ENCODE results near the gene CDC6. TPM values are rescaled to one million over a fixed set of nuclear protein-coding genes. Genes with fewer than 3 reads are reported as not detected.

Gene CDC6
- polyA plus RNA-seq, 6 donors from 2014 or later: 0.23 to 1.3 (median 0.35) TPM; not detected in 2

DNA sequence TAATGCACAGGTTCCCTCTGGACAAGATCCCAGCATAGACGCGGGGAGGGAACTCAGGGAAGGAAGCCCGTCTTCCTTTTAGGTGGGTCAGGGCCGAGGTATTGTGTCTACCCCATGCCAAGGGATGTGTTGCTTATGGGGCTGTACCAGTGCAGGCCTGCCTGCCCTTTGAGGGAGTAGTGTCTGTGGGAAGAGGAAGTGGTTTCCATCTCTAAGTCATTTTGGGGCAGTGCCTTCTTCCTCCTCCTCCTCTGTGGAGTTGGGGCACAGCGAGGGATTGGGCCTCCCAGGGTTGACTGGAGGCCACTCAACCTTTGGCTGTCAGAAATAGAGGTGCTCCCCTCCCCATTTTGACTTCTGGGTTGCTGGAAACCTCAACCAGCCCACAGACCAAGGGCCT, 50.4 kb downstream of the CDC6 start:
- Mint-ChIP-seq H3K4me3 (peak overlapping the region in 1 of 8 donors; percentile 20), H3K27me3 (no peaks in the 10 kb centered on the region), H3K4me1 (peaks cover 46 to 72% (median 67%) of the 10 kb centered on the region in 3 donors), H3K36me3 (peaks cover 0 to 13% of the 10 kb centered on the region in 2 donors), H3K27ac (peak overlapping the region in 4 of 6 donors; percentile 60 to 79 (median 66)), H3K9me3 (no peaks in the 10 kb centered on the region)
- ATAC-seq (ENCODE audit: low read depth in 2 of 2): no peak
- DNase-seq: no peak

DNA sequence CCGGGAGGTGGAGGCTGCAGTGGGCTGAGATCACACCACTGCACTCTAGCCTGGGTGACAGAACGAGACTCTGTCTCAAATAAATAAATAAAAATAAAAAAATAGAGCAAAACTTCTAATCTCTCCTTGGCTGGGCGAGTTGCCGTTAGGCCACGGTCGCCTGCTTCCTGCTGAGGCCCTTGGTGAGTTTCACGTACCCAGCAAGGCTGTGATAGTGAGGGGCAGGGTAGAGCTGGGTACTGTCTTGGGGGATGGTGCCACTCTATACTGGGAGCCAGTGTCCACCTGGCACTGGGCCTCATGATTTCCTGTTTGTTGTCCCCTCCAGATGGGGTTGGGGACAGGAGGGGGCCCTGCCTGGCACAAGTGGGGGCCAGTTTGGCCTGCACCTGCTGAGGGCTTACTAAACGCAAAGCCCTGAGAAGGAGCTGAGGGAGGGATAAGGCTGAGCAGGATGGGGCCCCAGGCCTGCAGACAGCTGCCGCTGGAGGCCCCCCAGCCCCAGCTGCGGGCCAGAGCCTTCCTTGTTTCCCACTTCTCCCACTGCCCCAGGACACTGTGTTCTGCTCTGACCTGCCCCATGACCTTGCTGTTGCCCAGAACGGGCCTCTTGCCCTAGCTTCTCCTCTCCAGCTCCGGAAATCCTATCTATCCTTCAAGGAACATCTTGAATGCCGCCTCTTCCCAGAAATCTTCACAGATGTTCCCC, 51.4 kb downstream of the CDC6 start:
- Mint-ChIP-seq H3K27me3 (no peaks in the 10 kb centered on the region), H3K9me3 (no peaks in the 10 kb centered on the region), H3K27ac (peak overlapping the region; percentile 67 to 99 (median 94)), H3K36me3 (peaks cover 0 to 13% of the 10 kb centered on the region in 2 donors), H3K4me3 (peak overlapping the region in 6 of 8 donors; percentile 50 to 92 (median 72)), H3K4me1 (peaks cover 53 to 72% (median 67%) of the 10 kb centered on the region in 3 donors)
- no peak for DNase-seq
- ATAC-seq (ENCODE audit: low read depth in 2 of 2): no peak

- Mint-ChIP-seq H3K27me3 (no peaks in the 10 kb centered on the region), H3K36me3 (peaks cover 0 to 13% of the 10 kb centered on the region in 2 donors), H3K4me1 (peaks cover 54 to 71% (median 68%) of the 10 kb centered on the region in 3 donors), H3K27ac (peak overlapping the region; percentile 87 to 99 (median 98)), H3K4me3 (peak overlapping the region in 6 of 8 donors; percentile 62 to 92 (median 91)), H3K9me3 (no peaks in the 10 kb centered on the region)
- no peak for DNase-seq
- ATAC-seq (ENCODE audit: low read depth in 2 of 2): no peak
Measured at GRCh38 chr17:40340327-40340726, 52.6 kb downstream of the CDC6 start.

GRCh38 chr17:40340880-40341807, 53.5 kb downstream of the CDC6 start:
- H3K4me3 Mint-ChIP-seq: peak overlapping the region; percentile 78 to 92 (median 91)
- peak overlapping the region; percentile 87 to 99 (median 98) for H3K27ac Mint-ChIP-seq
- H3K27me3 Mint-ChIP-seq: no peaks in the 10 kb centered on the region
- ATAC-seq (ENCODE audit: low read depth in 2 of 2) (peak; percentile 78 to 80), DNase-seq (peak; percentile 95)
- peaks cover 0 to 13% of the 10 kb centered on the region in 2 donors for H3K36me3 Mint-ChIP-seq
- no peaks in the 10 kb centered on the region for H3K9me3 Mint-ChIP-seq
- H3K4me1 Mint-ChIP-seq: peaks cover 62 to 76% (median 71%) of the 10 kb centered on the region in 3 donors

GRCh38 chr17:40341808-40342503, 54.3 kb downstream of the CDC6 start:
- peak; percentile 10 to 13 for ATAC-seq (ENCODE audit: low read depth in 2 of 2)
- Mint-ChIP-seq H3K9me3 (no peaks in the 10 kb centered on the region), H3K4me3 (peak overlapping the region; percentile 85 to 94 (median 91)), H3K4me1 (peaks cover 70 to 84% (median 79%) of the 10 kb centered on the region in 3 donors), H3K27ac (peak overlapping the region; percentile 80 to 99 (median 98)), H3K27me3 (no peaks in the 10 kb centered on the region), H3K36me3 (peaks cover 0 to 13% of the 10 kb centered on the region in 2 donors)
- DNase-seq: peak; percentile 57

DNA sequence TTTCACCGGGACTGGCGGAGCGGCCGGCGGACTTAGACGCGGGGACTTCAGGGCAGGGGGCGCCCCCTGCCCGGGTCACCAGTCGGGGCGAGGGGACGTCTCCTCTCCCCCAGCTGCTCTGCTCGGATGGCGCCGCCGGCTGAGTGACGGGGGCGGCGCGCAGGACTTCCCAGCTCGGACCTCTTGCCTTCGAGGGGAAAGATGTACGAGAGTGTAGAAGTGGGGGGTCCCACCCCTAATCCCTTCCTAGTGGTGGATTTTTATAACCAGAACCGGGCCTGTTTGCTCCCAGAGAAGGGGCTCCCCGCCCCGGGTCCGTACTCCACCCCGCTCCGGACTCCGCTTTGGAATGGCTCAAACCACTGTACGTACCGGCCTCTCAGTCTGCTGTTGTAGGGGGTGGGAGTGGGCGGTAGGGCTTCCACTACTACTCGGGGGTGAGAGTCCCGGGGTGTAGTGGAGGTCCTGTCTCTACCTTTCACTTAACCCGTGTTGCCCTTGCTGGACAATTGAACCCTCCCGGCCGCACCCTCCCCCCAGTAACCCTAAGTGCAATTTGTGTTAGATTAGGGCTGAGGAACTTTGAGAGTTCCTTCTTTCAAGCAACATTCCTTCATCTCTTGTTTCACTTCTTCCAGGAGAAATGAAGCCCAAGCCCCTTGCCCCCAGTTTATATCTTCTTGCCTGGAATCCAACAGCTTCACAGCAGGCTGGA, 55.0 kb downstream of the CDC6 start:
- no peak for DNase-seq
- Mint-ChIP-seq H3K4me3 (peak overlapping the region; percentile 85 to 94 (median 90)), H3K9me3 (no peaks in the 10 kb centered on the region), H3K4me1 (peaks cover 76 to 87% (median 80%) of the 10 kb centered on the region in 3 donors), H3K36me3 (peaks cover 0 to 13% of the 10 kb centered on the region in 2 donors), H3K27me3 (no peaks in the 10 kb centered on the region), H3K27ac (peak overlapping the region; percentile 98 to 99 (median 98))
- ATAC-seq (ENCODE audit: low read depth in 2 of 2): no peak

DNA sequence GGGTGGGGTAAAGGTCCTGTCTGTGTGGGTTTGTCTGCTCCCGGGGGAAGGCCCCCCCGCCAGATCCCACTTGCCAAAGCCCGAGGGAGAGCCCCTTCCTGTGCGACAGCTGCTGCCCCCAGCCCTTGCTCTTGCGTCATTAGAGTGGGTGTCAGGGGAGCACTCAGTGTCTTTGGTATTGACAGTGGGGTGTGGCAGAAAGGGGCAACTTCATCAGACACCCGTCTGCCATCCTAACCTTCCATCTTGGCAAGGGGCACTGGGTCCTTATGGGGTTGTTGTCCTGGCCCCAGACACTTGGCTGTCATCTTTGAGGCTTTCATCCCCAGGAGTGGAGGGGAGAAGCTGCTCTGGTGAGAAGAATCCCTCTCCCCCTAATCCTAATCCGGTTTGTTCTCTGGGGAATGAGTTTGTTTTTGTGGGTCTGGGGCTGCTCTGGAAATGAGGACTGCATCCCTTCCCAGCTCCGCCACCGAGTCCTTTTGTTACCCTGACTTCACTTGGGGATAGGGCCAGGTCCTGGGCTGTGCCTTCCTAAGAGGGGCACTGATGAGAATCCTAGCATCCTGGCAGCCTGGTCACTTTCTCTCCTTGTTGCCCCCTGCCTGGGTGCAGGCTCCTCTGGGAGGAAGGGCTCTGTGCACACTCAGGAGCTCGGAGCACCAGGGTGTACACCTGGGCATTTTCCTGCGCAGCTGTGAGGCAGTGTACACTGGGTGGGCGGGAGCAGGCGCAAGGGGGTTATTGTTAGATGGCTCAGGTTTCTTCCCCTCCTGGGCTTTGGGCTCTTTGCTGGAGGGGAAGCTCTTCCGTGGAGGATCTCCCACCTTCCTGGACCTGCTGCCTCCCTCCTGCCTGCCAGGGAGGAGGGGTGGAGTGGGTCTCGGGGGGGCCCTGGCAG, 55.8 kb downstream of the CDC6 start:
- ATAC-seq (ENCODE audit: low read depth in 2 of 2) (peak; percentile 29 to 35), DNase-seq (peak; percentile 87)
- peak overlapping the region; percentile 85 to 94 (median 90) for H3K4me3 Mint-ChIP-seq
- H3K36me3 Mint-ChIP-seq: peaks cover 0 to 13% of the 10 kb centered on the region in 2 donors
- peaks cover 78 to 88% (median 79%) of the 10 kb centered on the region in 3 donors for H3K4me1 Mint-ChIP-seq
- no peaks in the 10 kb centered on the region for H3K9me3 Mint-ChIP-seq
- H3K27ac Mint-ChIP-seq: peak overlapping the region; percentile 98 to 99 (median 98)
- no peaks in the 10 kb centered on the region for H3K27me3 Mint-ChIP-seq

DNA sequence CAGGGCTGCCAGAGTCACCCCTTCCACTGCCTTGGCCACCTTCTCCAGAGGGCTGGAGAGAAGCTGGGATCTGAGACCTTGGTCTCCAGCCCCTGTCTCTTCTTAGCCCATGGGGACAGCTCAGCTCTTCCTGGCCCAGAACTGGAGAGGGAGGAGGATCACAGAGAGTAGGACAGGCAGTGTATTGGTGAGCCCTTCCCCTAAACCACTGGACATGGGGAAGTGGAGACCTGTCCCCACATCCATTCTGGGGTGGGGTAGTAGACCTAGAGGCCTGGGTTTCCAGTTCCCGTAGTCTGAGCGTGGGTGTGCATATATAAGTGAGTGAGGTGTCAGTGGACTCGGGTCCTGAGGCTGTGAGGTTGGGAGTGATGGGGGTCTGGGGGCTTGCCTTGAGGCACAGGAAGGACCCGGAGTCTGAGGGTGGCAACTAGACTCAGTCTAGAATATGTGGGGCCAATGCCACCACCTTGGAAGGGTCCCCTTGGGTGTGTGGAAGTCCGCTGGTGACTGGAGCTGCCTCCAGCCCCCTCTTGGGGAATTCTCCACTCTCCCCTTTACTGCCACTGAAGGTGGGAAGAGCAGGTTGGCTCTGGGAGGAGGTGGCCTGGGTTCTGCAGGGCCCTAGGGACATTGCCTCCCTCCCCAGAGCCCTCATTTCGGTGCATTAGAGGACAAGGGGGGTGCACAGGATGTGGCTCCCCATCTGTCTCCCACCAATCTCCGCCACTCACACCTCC, 56.9 kb downstream of the CDC6 start:
- ATAC-seq (ENCODE audit: low read depth in 2 of 2): no peak
- Mint-ChIP-seq H3K4me1 (peaks cover 74 to 91% (median 79%) of the 10 kb centered on the region in 3 donors), H3K27ac (peak overlapping the region; percentile 96 to 99 (median 98)), H3K36me3 (peaks cover 0 to 17% of the 10 kb centered on the region in 2 donors), H3K27me3 (no peaks in the 10 kb centered on the region), H3K4me3 (peak overlapping the region; percentile 82 to 92 (median 86)), H3K9me3 (no peaks in the 10 kb centered on the region)
- DNase-seq: no peak

DNA sequence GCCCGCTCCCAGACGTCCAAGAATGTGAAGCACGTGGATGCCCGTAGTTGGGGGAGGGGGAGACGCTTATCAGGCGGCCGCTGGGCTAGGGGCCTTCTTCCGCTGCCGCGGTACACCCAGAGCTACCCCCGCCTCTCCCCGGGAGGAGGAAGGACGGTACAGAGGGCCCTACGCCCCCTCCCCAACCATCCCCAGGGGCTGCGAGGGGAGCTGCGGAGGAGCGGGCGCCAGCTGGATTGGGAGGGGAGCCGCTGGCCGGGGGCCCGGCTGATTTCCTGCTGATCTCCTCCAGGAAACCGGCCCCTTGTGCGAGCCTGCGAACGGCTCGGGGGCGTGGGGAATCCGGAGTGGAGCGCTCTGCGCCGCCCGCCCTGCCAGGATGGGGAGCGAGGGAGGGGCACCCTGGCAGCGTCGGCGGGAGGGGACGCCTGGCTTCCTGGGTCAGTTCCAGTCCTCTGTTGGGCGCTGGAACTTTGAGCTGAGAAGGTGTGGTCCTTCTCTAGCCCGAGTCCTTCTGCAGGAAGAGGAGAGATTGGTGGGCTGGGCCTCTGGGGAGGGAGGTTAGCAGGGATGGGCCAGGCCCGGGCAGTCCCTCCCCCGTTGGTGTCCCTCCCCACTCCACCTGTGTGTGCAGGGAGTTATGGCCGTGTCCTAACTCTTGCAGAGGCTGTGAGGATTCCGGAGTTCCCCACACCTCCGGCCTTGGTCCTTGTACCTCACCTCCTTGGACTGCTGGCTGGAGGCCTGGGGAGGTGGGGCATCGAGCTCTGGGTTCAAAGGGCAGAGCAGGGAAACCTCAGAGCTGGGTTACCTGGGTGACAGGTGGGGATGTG, 57.7 kb downstream of the CDC6 start:
- Mint-ChIP-seq H3K9me3 (no peaks in the 10 kb centered on the region), H3K4me1 (peaks cover 72 to 91% (median 75%) of the 10 kb centered on the region in 3 donors), H3K36me3 (peaks cover 0 to 10% of the 10 kb centered on the region in 2 donors), H3K27ac (peak overlapping the region; percentile 93 to 99 (median 98)), H3K27me3 (no peaks in the 10 kb centered on the region), H3K4me3 (peak overlapping the region; percentile 82 to 92 (median 86))
- DNase-seq: peak; percentile 49
- ATAC-seq (ENCODE audit: low read depth in 2 of 2): no peak

- Mint-ChIP-seq H3K4me1 (peaks cover 71 to 85% (median 72%) of the 10 kb centered on the region in 3 donors), H3K27ac (peak overlapping the region; percentile 80 to 99 (median 96))
- no peak for ATAC-seq (ENCODE audit: low read depth in 2 of 2)
Measured at GRCh38 chr17:40345994-40346764, 58.5 kb downstream of the CDC6 start.

More at GRCh38 chr17:40345994-40346764, 58.5 kb downstream of the CDC6 start:
- Mint-ChIP-seq H3K9me3 (no peaks in the 10 kb centered on the region), H3K27me3 (no peaks in the 10 kb centered on the region), H3K4me3 (peak overlapping the region in 7 of 8 donors; percentile 63 to 92 (median 83)), H3K36me3 (peaks cover 0 to 8% of the 10 kb centered on the region in 2 donors)
- no peak for DNase-seq

Data from naive B cell (primary cell).